AG04450 (cell line): Measurements from ENCODE around the gene MICAL1. TPM values are rescaled to one million over a fixed set of nuclear protein-coding genes. Genes with fewer than 3 reads are reported as not detected.
A peak's percentile ranks its signal among the peaks of the same experiment; 100 is the strongest.

Source experiments
- CTCF ChIA-PET: fragments of 300-600, 350-600 bp; formaldehyde crosslinking; extraction: SDS; loops from one replicate; lab custom pipeline; 2022; ENCODE audit warnings: antibody characterized with exemption, inconsistent platforms; lab: Charles Lee
- POLR2A ChIA-PET: fragments of 350-600 bp; formaldehyde crosslinking; extraction: SDS; loops from one replicate; lab custom pipeline; 2021; ENCODE audit warnings: antibody characterized with exemption, inconsistent platforms; lab: Yijun Ruan, JAX
- DNase-seq: peaks from one replicate; pipeline ENCODE4 v3.0.0-alpha.2; 2011; ENCODE audit warnings: low read depth, low spot score
- H3K27ac ChIP-seq: one replicate; pipeline ENCODE4 v1.5.1; 2012; ENCODE audit warnings: low read depth, low read length, control low read depth
- H3K27me3 ChIP-seq: one replicate; pipeline ENCODE4 v1.6.0; 2012; ENCODE audit warnings: low read length; ENCODE audit not compliant: control insufficient read depth, insufficient read depth
- H3K4me3 ChIP-seq: 2 replicates; pipeline ENCODE4 v1.5.1; 2011; ENCODE audit warnings: mild to moderate bottlenecking, low read depth, low read length, control low read depth
- H3K9me3 ChIP-seq: 2 replicates; pipeline ENCODE4 v1.5.1; 2012; ENCODE audit warnings: low read length; ENCODE audit not compliant: control insufficient read depth, insufficient read depth
- CTCF ChIP-seq: IDR thresholded peaks from 2 replicates; pipeline ENCODE4 v1.5.1; 2011; ENCODE audit warnings: low read depth, low read length, control low read depth, inconsistent platforms
- polyA plus RNA-seq: library from polyadenylated mRNA; depleted of rRNA; stranded (reverse); fragments of >200 nt; gene quantifications from 2 replicates; pipeline ENCODE4 v1.2.3, GENCODE V29; 2011; rRNA removed

Gene MICAL1
- polyA plus RNA-seq, 1 experiment = 40.9 TPM

GRCh38 chr6:109411034-109411433, 44.5 kb downstream of the MICAL1 start:
- Histone ChIP-seq H3K9me3 (no peaks in the 10 kb centered on the region), H3K27me3 (peaks cover 13% of the 10 kb centered on the region), H3K4me3 (no peak overlapping the region), H3K27ac (no peak overlapping the region)
- ChIA-PET CTCF (no interaction called here), POLR2A (no interaction called here)
- no peak for TF ChIP-seq CTCF
- no peak for DNase-seq

DNA sequence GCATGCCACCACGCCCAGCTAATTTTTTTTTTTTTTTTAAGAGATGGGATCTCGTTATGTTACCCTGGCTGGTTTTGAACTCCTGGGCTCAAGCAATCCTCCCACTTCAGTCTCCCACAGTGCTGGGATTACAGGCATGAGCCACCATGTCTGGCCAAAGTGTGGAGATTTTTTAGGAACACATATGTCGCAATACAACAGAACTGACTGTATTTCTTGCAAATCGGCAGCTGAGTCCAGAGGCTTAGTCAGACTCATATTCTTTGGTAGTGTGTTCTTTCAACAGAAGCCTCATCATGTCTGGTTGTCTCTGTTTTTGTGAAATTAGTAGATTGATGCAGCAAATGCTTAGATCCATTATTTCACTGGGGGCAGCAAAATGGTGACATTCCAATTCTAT, 49.4 kb downstream of the MICAL1 start:
- TF ChIP-seq CTCF = no peak
- POLR2A ChIA-PET = no interaction called here
- CTCF ChIA-PET = no interaction called here
- Histone ChIP-seq H3K27me3 (peaks cover 6% of the 10 kb centered on the region), H3K4me3 (no peak overlapping the region), H3K27ac (no peak overlapping the region), H3K9me3 (no peaks in the 10 kb centered on the region)
- DNase-seq = no peak

DNA sequence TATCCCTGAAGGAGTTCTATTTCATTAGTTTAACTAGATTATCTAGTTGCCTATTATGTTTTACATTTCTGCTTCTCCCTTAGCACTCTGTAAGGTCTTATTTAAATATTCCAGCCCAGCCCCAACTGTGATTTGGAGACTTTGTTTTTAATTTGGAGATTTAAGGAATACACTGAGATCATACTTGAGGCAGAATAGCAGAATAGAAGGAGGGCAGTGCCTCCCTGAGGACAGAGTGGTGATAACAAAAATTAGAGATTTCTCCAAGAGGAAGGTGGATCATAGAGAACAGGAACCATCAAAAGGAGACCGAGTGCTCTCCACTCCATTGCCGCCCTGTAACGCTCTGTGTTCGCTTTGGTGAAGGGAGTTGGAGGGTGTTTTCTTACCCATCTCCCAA, 58.6 kb downstream of the MICAL1 start:
- no peak overlapping the region for H3K27ac ChIP-seq
- peak; percentile 64 for TF ChIP-seq CTCF
- H3K9me3 ChIP-seq = no peaks in the 10 kb centered on the region
- POLR2A ChIA-PET = no interaction called here
- no peak for DNase-seq
- H3K27me3 ChIP-seq = peaks cover 7% of the 10 kb centered on the region
- CTCF ChIA-PET = interaction anchor here (0.6 to 3.4 kb wide), 5 partner anchors 13 to 1242 kb away, joined by 3 to 26 read pairs (median 10); no protein-coding TSS in a partner anchor
- H3K4me3 ChIP-seq = no peak overlapping the region

DNA sequence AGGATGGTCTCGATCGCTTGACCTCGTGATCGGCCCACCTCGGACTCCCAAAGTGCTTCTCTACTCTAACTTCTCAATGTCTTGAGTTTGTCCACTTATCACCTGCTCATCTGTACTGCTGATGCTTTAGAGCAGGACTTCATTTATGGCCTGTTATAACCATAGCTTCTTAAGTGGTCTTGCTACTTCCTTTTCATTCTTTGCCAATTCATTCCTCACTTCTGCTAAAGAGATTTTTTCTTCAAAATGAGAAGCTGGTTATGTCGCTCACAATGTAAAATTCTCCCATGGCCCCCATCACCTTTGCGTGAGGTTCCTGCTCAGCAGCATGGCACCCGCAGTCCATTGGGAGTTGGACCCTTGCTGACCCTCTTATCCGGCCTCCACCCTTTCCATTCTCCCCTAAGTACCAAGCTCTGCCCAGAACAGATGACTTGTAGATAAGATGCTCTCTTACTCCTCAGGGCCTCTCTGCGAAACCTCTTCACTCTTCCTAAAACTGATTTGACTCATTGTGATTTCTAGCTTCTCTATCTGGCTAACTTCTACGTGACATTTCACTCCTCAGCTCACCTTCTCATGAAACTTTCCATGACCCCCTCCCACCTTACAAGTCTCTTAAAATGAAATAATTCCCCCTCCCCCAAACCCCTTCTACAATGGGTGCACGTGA, 59.4 kb downstream of the MICAL1 start:
- H3K27ac ChIP-seq = no peak overlapping the region
- H3K9me3 ChIP-seq = no peaks in the 10 kb centered on the region
- no peak overlapping the region for H3K4me3 ChIP-seq
- no peak for TF ChIP-seq CTCF
- peaks cover 7% of the 10 kb centered on the region for H3K27me3 ChIP-seq
- POLR2A ChIA-PET = no interaction called here
- CTCF ChIA-PET = interaction anchor here (0.6 to 3.4 kb wide), 9 partner anchors 12 to 1241 kb away, joined by 3 to 26 read pairs (median 3); partner anchors contain the start of gene SESN1
- DNase-seq = no peak

Other genes starting within 250 kb of the MICAL1 start
- 344 and 383 TPM in 2 replicates for gene CD164, start 73.3 kb downstream of the MICAL1 start, polyA plus RNA-seq
- 0.71 and 0.83 TPM in 2 replicates for gene PPIL6, start 15.1 kb downstream of the MICAL1 start, polyA plus RNA-seq
- 4.5 and 5.4 TPM in 2 replicates for gene SMPD2, start 15.0 kb downstream of the MICAL1 start, polyA plus RNA-seq
- 3.6 and 4.4 TPM in 2 replicates for gene ZBTB24, start 27.4 kb upstream of the MICAL1 start, polyA plus RNA-seq
- gene AK9, start 235.4 kb upstream of the MICAL1 start, polyA plus RNA-seq = 2.6 and 3.6 TPM in 2 replicates
- gene FIG4, start 235.5 kb upstream of the MICAL1 start, polyA plus RNA-seq = 17.0 and 22.8 TPM in 2 replicates